Stimulated activated CD4-positive, alpha-beta T cell treated with anti-CD3 and anti-CD28 coated beads, TNF-alpha, amount 100 ng/mL, for 48 hours (primary cell): Measurements from ENCODE around the gene CAPRIN1.

Experiments used
- DNase-seq, 3 donors: peaks; one replicate each; pipeline ENCODE4 v3.0.0-alpha.2; 2020; ENCODE audit warnings: low read depth in 3 of 3

Gene CAPRIN1

DNA sequence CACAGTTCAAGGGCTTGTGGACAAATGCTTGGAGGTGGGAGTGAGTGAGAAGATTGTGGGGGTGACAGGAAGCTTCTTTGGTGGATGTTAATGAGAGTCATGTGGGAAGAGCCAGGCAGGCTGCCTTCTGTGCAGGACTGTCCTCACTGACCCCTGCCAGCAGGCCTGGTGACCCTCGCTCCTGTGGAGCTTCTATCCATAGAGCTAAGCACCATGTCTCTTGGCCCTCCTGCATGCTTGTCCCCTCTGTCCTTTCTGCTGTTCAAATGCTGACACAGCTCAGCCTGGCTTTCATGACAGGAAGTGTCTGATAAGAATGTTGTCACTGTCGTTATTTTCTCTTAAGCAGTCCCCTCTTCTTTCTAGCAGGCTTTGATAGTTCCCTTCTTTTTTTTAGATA, 91.5 kb downstream of the CAPRIN1 start:
- DNase-seq: no peak

DNA sequence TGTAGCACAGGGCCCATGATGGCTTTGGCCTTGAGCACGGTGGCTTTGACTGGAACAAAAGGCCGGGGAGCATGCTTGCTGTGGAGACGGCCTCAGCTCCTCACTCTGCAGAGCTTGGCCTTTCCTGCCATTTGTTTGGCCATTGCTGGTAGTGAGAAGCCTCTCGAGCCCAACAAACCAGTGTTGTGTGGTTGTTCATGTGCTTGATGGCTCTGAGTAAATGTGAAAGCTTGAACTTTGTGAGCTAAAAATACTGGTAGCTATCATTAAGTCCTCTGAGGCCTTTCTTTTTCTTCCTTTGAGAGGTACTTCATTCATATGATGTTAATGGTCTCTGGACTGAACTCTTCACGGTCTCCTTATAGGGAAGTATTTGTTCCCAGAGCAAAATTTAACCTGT, 93.5 kb downstream of the CAPRIN1 start:
- DNase-seq: no peak

DNA sequence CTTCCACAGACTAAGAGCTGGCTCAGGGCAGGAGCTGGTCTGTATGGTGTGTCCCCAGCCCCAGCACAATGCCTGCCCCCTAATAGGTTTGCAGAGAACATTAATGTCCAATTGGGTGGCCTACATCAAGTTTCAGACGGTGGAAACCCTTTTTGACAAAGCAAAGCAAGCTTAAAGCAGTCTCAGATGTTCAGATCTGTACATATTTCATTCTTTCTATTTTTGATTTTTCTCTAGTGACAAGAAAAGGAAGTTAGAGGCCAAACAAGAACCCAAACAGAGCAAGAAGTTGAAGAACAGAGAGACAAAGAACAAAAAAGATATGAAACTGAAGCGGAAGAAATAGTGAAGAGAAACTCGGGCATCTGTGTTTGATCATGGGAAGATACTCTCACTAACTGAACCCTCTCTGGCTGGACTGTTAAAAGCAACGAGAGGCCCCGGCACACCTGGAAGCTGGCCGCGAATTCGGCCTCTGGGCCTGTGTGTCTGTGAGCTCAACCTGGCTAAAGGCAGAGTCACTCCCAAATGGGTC, 94.4 kb downstream of the CAPRIN1 start:
- no peak for DNase-seq

DNA sequence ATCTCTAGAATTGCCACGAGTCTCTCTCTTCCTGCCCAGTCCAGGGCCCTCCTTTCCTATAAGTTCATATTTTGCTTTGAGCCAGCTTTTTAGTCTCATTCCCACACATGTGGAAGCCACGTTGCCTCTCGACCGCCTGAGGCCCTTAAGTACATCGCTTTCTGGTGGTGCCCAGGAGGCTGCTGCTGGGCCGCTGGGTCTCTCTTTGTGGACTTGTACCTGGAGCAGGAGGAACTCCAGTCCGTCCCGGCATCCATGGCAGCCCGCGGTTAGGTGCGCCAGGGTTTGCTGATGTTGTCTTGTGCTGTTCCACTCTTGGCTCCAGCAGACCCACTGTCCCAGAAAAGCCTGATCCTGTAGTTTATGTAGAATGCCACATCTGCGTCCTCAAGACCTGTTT, 94.9 kb downstream of the CAPRIN1 start:
- no peak for DNase-seq

DNA sequence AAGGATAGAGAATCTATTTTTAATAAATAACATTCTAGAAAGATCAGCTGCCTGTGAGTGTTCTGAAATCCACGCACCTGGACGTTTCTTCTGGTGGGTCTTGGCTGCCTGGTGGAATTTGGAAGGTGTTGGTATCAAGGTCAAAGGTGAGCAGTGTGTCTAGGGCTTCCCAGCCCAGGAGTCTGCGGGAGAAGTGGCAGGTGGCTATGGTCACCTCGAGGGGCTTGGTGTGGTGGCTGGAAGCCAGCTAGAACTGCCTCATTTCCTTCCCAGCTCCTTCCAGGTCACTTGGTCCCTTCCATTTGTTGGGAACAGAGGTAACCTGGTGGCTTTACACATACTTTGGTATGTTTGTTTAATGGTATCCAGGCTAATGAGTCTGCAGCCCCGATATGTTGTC, 95.3 kb downstream of the CAPRIN1 start:
- DNase-seq: no peak

DNA sequence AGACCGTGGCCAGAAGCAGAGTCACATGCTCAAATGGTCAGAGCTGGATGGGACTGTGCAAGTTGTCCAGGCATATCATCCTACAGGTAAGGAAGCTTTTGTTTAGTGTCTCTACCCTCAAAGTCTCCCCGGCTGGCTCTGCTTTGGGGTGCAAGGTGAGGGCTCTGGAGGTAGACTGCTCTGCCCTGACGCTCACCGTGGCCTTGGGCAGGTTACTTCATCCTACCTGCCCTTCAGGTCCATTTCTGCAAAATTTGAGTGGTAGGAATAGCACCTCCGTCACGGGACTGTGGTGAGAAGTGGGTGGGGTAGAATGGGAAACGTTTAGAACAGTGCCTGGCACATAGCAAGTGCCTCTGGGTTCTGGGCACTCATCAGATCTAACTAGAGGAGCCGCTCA, 96.0 kb downstream of the CAPRIN1 start:
- DNase-seq: no peak

DNA sequence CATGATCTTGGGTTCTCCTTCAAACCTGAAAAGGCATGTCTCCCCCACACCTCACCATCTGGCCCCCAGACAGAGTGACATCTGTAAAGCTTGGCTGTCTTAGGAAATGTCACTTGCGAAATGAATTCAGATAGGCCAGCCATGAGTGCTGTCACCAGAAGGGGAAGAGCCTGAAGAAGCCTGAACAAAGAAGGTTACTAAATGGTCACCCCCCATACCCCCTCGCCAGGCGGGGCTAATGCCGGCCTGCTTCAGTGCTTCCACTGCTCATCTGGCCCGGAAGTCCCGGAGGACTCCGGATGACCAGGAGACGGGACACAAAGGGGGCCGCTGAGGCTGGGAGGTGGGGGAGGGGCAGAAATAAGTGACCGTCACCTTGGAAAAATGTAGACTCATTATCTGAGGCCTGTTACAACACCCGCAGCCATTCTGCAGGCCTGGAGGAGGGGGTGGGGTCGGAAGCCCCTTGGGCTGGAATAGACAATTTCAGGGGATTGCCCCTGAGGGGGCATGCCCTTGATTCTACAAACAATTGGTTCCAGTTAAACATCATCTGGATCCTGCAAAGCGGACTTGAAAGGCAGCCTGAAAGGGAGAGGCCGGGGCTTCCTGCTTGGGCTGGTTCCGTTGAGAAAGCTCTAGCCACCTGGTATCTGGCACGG, 97.1 kb downstream of the CAPRIN1 start:
- DNase-seq: no peak

DNA sequence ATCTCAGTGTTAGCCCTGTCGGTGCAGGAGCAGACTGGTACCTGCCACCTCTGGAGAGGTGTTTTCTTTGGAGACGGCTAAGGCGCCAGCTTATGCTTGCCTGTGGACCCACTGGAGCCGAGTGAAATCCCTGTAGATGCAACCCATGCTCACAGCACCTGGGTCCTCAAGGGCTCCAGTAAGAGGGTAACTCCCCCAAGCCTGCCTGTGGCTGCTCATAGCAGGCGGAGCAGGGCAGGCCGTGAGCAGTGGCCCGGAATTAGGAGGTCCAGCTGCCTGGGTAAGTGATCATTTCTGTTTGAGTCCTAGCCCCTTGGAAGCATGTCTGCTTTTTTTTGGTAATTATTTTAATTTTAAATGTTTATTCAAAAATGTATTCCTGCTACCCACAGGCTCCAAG, 97.7 kb downstream of the CAPRIN1 start:
- no peak for DNase-seq

DNA sequence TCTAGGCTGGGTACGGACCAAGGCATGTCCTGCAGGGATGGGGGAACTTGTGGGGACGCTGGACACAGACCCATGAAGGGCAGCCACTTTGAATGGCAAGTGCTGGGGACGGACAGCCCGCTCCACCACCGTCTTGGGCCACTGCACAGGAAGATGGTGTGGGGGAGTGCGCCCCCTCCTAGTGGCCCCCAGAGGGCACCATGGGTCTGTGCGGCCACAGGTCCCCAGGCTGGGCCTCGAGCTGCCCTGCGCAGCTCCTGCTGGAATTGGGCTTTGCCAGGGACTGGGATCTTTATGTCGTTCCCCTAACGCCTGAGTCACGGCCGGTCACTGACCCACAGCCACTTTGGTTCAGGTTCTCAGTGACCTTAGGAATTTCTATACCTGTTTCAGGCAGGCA, 98.3 kb downstream of the CAPRIN1 start:
- no peak for DNase-seq

DNA sequence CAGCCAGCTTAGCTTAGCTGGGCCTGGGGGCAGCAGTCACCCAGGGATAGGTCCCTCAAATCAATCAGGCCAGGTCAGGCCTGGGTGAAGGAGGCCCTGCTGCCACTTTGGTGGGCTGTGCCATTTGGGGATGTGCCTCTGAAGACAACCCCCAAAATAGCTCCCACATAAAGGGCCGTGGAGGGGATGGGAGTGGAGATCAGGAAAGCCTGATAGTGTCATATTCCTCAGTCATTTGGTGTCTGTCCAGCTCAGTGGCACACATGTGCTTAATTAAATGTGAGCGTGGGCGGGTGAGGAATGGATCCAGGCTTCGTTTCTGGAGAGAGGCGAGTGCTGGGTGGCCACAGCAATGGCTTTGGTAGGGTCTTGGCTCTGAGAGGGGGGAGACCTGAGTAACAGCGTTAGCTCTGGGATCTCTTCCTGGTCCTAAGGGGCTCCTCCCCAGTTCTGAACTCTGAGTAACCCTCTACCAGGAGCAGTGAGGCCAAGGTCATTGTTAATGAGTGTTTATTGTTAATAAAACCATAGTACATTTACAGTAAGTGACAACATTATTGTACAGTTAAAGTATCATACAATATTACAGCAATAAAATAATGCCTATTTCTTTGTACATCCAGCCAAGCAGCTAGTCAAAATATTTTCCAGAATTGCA, 99.1 kb downstream of the CAPRIN1 start:
- no peak for DNase-seq
